Sigmoid colon (tissue), 4 donors: ENCODE results near the gene ASIC5.

Source experiments
- CTCF ChIP-seq, 4 experiments: fragments of 450-650 bp in 3 of 4; fragments of 200-600 bp in 1 of 4; IDR thresholded peaks; one replicate each; pipeline ENCODE4 v1.5.1; 2016 to 2019; ENCODE audit warnings: antibody characterized with exemption in 4 of 4, mild to moderate bottlenecking in 3 of 4, moderate library complexity in 2 of 4
- POLR2AphosphoS5 ChIP-seq, 4 donors: sonication (generic); formaldehyde crosslinking; IDR thresholded peaks; one replicate each; pipeline ENCODE4 v1.6.1; 2017; ENCODE audit warnings: antibody characterized with exemption in 4 of 4

- TF ChIP-seq CTCF (IDR thresholded peaks at IDR 0.05) (no peak), POLR2AphosphoS5 (IDR thresholded peaks at IDR 0.05) (no peak)
Observed at GRCh38 chr4:155818639-155819038, 47.4 kb downstream of the ASIC5 start.
